Kasumi-1 (cell line): Measurements from ENCODE around the gene KIF19.
"Not testable (repeated sequence)": the region's sequence is repeated elsewhere in the genome, so short reads cannot be mapped to it uniquely, and the experiment has no call there.

ENCODE experiments used
- DNase-seq, 2 experiments: peaks; one replicate each; lab custom pipeline; 2025; lab: John Stamatoyannopoulos, UW

The KIF19 gene

GRCh38 chr17:74389937-74390679, 64.1 kb downstream of the KIF19 start:
- DNase-seq, result no peak

GRCh38 chr17:74390680-74391653, 64.9 kb downstream of the KIF19 start:
- DNase-seq, result no peak

- DNase-seq, result peak; percentile 84 to 88
These were observed 65.7 kb downstream of the KIF19 start for GRCh38 chr17:74391771-74392170.

- no peak for DNase-seq
These were observed 66.8 kb downstream of the KIF19 start for GRCh38 chr17:74392848-74393247.

- no peak for DNase-seq
These were observed 67.4 kb downstream of the KIF19 start for GRCh38 chr17:74393346-74393942.

GRCh38 chr17:74394275-74394950, 68.4 kb downstream of the KIF19 start:
- DNase-seq, result no peak

- DNase-seq, result no peak
These were observed 69.0 kb downstream of the KIF19 start for GRCh38 chr17:74394977-74395376.

GRCh38 chr17:74396567-74396966, 70.5 kb downstream of the KIF19 start:
- DNase-seq, result no peak

- DNase-seq, result no peak
These were observed 76.0 kb downstream of the KIF19 start for GRCh38 chr17:74402048-74402447.

- DNase-seq, result peak; percentile 54 to 70
These were observed 77.6 kb downstream of the KIF19 start for GRCh38 chr17:74403512-74404137.

- DNase-seq, result no peak
These were observed 78.2 kb downstream of the KIF19 start for GRCh38 chr17:74404218-74404617.

GRCh38 chr17:74404789-74405188, 78.8 kb downstream of the KIF19 start:
- no peak for DNase-seq

GRCh38 chr17:74405311-74405710, 79.3 kb downstream of the KIF19 start:
- not testable (repeated sequence) for DNase-seq
